Effector memory CD4-positive, alpha-beta T cell (primary cell): ENCODE results near the gene ABHD17A.

Experiments
- DNase-seq, 3 donors: peaks; one replicate each; pipeline ENCODE4 v3.0.0-alpha.2; 2020
- H3K27ac ChIP-seq: 2 replicates; pipeline ENCODE4 v1.7.0; 2013; ENCODE audit warnings: mild to moderate bottlenecking, low read length, moderate library complexity; ENCODE audit not compliant: insufficient read depth, poor library complexity, severe bottlenecking
- H3K27me3 ChIP-seq: replicated peaks from 2 replicates; pipeline ENCODE4 v1.7.0; 2013; ENCODE audit warnings: mild to moderate bottlenecking, low read length; ENCODE audit not compliant: insufficient read depth, control insufficient read depth, poor library complexity, severe bottlenecking
- H3K36me3 ChIP-seq: 2 replicates; pipeline ENCODE4 v1.7.0; 2013; ENCODE audit warnings: mild to moderate bottlenecking, low read length, moderate library complexity; ENCODE audit not compliant: control insufficient read depth, insufficient read depth
- H3K4me1 ChIP-seq: 2 replicates; pipeline ENCODE4 v1.7.0; 2013; ENCODE audit warnings: low read length, mild to moderate bottlenecking; ENCODE audit not compliant: control insufficient read depth, insufficient read depth, poor library complexity, severe bottlenecking
- H3K4me3 ChIP-seq: 2 replicates; pipeline ENCODE4 v1.7.0; 2013; ENCODE audit warnings: low read length, low read depth, mild to moderate bottlenecking; ENCODE audit not compliant: insufficient read depth, poor library complexity, severe bottlenecking
- H3K9me3 ChIP-seq: 2 replicates; pipeline ENCODE4 v1.7.0; 2013; ENCODE audit warnings: mild to moderate bottlenecking, low read length, moderate library complexity; ENCODE audit not compliant: control insufficient read depth

The ABHD17A gene

GRCh38 chr19:1874554-1875185 is 10.6 kb downstream of the ABHD17A start:
- H3K36me3 ChIP-seq: peaks cover 13% of the 10 kb centered on the region
- no peak for DNase-seq
- H3K27ac ChIP-seq: peak overlapping the region; percentile 90
- H3K9me3 ChIP-seq: no peaks in the 10 kb centered on the region
- H3K4me1 ChIP-seq: peaks cover 27% of the 10 kb centered on the region
- H3K27me3 ChIP-seq: no peaks in the 10 kb centered on the region
- H3K4me3 ChIP-seq: peak overlapping the region; percentile 81

DNA sequence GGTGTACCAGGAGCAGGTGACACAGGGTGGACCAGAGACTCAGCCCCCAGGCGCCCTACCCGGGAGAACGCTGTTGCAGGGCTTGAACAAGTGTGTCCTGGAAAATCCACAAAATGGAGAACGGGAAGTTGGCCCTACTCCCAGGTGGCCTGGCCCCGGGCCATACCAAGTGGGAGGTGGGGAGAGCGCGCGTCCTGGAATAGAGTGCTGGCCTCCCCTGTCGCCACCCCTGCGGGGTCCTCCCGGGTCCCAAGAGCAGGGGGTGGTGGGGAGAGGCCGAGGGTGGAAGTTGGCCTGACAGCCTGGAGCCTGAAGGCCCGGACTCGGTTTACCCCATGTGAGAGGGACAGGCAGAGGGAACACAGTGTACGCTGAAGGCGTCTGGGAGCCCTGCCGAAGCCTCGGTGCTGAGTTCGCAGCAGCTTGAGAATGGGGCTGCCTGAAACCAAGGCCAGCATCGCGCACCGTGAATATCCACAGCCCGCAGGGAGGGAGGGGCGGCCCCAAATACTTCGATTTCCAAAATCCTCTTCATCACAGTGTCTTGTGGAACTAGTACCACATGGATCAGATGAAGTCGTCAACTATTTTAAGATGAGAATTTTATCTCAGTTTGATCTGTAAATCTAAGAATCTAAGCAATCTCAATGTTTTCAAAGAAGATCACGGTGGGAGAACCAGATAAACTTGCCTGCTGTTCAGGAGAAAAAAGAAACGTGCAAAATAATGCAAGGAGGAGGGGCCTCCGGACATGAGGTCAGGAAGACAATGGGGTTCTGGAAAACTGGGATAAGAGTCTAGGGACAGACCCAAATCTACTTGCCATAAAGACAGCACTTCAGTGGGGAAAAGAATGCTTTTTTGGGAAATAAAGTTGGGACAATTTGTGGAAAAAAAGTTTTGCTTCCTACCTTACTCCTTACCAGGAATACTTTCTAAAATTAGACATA is 11.5 kb downstream of the ABHD17A start:
- no peak for DNase-seq
- Histone ChIP-seq H3K27me3 (no peaks in the 10 kb centered on the region), H3K27ac (peak overlapping the region; percentile 90), H3K36me3 (peaks cover 13% of the 10 kb centered on the region), H3K4me1 (peaks cover 27% of the 10 kb centered on the region), H3K9me3 (no peaks in the 10 kb centered on the region), H3K4me3 (peak overlapping the region; percentile 81)

DNA sequence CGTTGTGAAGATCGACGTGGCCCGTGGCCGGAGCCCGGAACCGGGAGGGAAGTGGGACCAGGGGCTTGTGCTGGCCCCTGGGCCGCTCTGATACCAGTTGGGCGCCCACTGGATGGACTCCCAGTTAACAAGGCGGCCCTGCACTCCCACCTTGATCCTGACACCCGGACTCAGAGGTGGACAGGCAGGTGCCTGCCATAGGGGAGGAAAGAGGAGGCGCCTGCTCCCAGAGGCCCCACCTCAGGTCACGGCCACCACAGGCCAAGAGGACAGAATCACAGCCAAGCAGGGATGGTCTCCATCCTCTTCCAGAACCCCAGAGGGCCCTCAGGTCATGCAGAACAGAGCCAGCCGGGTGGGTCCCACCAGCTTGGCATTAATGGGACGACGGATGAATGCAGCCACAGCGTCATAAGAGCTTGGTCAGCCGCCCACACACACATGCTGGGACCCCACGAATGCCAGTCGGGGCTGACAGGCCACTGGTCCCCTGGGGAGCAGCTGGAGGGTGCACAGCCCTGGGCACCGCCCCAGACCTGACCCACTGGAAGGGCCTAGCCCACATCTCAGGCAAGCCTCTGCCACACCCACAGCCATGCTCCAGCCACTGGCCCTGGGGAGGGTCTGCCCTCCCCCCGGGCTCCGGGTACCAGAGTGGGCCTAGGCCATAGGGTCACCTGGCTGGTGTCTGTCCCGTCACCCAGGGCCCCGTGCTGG is 12.3 kb downstream of the ABHD17A start:
- no peaks in the 10 kb centered on the region for H3K9me3 ChIP-seq
- no peak for DNase-seq
- H3K27me3 ChIP-seq: no peaks in the 10 kb centered on the region
- H3K4me1 ChIP-seq: peaks cover 27% of the 10 kb centered on the region
- H3K27ac ChIP-seq: no peak overlapping the region
- no peak overlapping the region for H3K4me3 ChIP-seq
- H3K36me3 ChIP-seq: peaks cover 13% of the 10 kb centered on the region

GRCh38 chr19:1871630-1872029 is 13.7 kb downstream of the ABHD17A start:
- Histone ChIP-seq H3K27me3 (no peaks in the 10 kb centered on the region), H3K4me1 (peaks cover 25% of the 10 kb centered on the region), H3K4me3 (no peak overlapping the region), H3K36me3 (peaks cover 13% of the 10 kb centered on the region), H3K9me3 (no peaks in the 10 kb centered on the region), H3K27ac (no peak overlapping the region)
- no peak for DNase-seq

DNA sequence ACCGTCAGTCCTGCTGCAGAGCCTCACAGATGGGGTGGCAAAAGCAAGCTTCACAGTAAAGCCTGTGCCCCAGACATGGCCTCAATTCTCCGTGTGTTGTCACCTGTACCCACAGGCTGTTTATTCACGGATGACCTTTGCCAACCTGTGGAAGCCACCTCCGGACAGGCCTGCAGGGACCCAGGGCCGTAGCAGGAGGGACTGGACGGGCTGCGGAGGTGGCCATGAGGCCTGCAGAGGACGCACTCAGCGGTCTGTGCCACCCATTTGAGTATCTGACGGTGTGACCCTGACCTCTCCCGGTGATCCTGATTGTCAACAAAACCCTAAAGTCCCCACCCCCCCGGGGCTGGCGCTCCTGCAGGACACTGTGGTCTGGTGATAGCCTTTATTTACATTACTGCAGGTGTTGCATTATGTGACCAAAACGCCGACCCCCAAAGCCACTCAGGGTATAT is 14.1 kb downstream of the ABHD17A start:
- Histone ChIP-seq H3K4me1 (peaks cover 20% of the 10 kb centered on the region), H3K36me3 (peaks cover 13% of the 10 kb centered on the region), H3K4me3 (no peak overlapping the region), H3K27ac (no peak overlapping the region), H3K9me3 (no peaks in the 10 kb centered on the region), H3K27me3 (no peaks in the 10 kb centered on the region)
- no peak for DNase-seq

- Histone ChIP-seq H3K4me1 (peaks cover 18% of the 10 kb centered on the region), H3K27me3 (no peaks in the 10 kb centered on the region), H3K27ac (no peak overlapping the region), H3K36me3 (peaks cover 13% of the 10 kb centered on the region), H3K4me3 (no peak overlapping the region), H3K9me3 (no peaks in the 10 kb centered on the region)
- DNase-seq: no peak
Observed at GRCh38 chr19:1868971-1869370, 16.3 kb downstream of the ABHD17A start.

GRCh38 chr19:1867349-1867724 is 18.0 kb downstream of the ABHD17A start:
- H3K27ac ChIP-seq: no peak overlapping the region
- peaks cover 7% of the 10 kb centered on the region for H3K36me3 ChIP-seq
- DNase-seq: no peak

GRCh38 chr19:1866693-1867348 is 18.5 kb downstream of the ABHD17A start:
- no peak overlapping the region for H3K27ac ChIP-seq
- no peak overlapping the region for H3K4me3 ChIP-seq
- peaks cover 7% of the 10 kb centered on the region for H3K36me3 ChIP-seq
- no peak for DNase-seq
- H3K4me1 ChIP-seq: peaks cover 10% of the 10 kb centered on the region
- no peaks in the 10 kb centered on the region for H3K9me3 ChIP-seq
- H3K27me3 ChIP-seq: no peaks in the 10 kb centered on the region

More at GRCh38 chr19:1867349-1867724, 18.0 kb downstream of the ABHD17A start:
- no peaks in the 10 kb centered on the region for H3K27me3 ChIP-seq
- peaks cover 6% of the 10 kb centered on the region for H3K4me1 ChIP-seq
- H3K9me3 ChIP-seq: no peaks in the 10 kb centered on the region
- H3K4me3 ChIP-seq: no peak overlapping the region

DNA sequence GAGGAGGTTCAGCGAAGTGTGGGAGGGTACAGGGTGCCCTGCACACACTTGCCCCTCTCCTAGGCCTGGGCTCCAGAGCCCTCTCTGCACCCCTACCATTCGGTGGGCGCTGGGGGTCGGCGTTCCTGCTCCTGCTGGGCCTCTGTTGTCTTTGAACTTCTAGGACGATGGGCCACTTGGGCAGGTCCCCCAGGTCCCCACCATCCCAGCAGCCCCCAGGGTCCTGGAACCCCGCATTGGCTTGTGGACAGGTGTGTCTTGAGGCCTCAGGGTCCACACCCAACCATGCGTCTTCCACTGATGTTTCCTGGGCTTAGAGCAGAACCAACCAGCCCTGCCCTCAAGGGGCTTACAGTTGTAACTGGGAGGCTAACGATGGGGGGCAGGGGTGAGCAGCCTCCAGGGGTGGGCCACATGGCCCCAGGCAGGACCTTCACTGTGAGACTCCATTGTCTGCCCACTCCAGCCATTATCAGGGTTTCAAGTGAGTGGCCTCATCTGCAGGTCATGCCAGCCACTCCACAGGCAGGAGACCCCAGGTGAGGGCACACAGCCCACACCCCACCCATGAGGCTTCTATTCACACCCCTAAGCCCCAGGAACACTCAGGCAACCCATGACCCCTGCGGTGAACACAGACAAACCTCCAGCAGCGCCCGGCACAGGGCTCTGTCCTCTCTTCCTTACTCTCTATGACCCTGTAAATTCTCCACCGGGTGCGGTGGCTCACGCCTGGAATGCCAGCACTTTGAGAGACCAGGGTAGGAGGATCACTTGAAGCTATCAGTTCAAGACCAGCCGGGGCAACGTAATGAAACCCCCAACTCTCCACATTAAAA is 19.9 kb downstream of the ABHD17A start:
- Histone ChIP-seq H3K27me3 (no peaks in the 10 kb centered on the region), H3K27ac (peak overlapping the region; percentile 69), H3K4me1 (peaks cover 25% of the 10 kb centered on the region), H3K4me3 (peak overlapping the region; percentile 78), H3K9me3 (no peaks in the 10 kb centered on the region), H3K36me3 (no peaks in the 10 kb centered on the region)
- DNase-seq: no peak
